Right cardiac atrium (tissue), 5 donors: ENCODE data around the gene PAK2. TPM values are rescaled to one million over a fixed set of nuclear protein-coding genes. Genes with fewer than 3 reads are reported as not detected.
"Not testable (repeated sequence)": the region's sequence is repeated elsewhere in the genome, so short reads cannot be mapped to it uniquely, and the experiment has no call there.

ENCODE experiments used
- ATAC-seq, 2 donors: fragments of 200-7000 bp; cut with Tn5 transposase; one replicate each; pipeline versions ENCODE4 v1.8.0 to v1.9.1; 2020; ENCODE audit warnings: moderate library complexity in 2 of 2, mild to moderate bottlenecking in 1 of 2
- DNase-seq, 3 donors: peaks; one replicate each; pipeline ENCODE4 v3.0.0-alpha.2; 2020
- H3K27ac ChIP-seq: one replicate; pipeline ENCODE4 v1.5.1; 2013; ENCODE audit warnings: mild to moderate bottlenecking, low read length, control low read depth, moderate library complexity
- H3K27me3 ChIP-seq: one replicate; pipeline ENCODE4 v1.6.1; 2013; ENCODE audit not compliant: control insufficient read depth, insufficient read depth
- H3K4me1 ChIP-seq: one replicate; pipeline ENCODE4 v1.6.1; 2013; ENCODE audit warnings: low read length; ENCODE audit not compliant: control insufficient read depth, insufficient read depth
- H3K4me3 ChIP-seq: one replicate; pipeline ENCODE4 v1.5.1; 2013; ENCODE audit warnings: low read length, control low read depth
- H3K9me3 ChIP-seq: one replicate; pipeline ENCODE4 v1.6.1; 2013; ENCODE audit warnings: low read length; ENCODE audit not compliant: control insufficient read depth
- WGBS: extraction: QIAGEN DNeasy Blood & Tissue Kit; methylation state at CpG from one replicate; pipeline ENCODE4 v1.1.7; 2013; 5-methylcytosine and 5-hydroxymethylcytosine counted together
- intact Hi-C, 4 donors: fragments of 100-400 bp; cut with DNase I; formaldehyde crosslinking; loops; one replicate each; pipeline versions ENCODE4 v1.11.0 to v1.14.0; 2022 to 2023
- polyA plus RNA-seq: library from polyadenylated mRNA; stranded (reverse); fragments of 200-250 nt; gene quantifications from one replicate; pipeline ENCODE4 v1.2.3, GENCODE V29; 2013
- total RNA-seq, 4 donors: library from RNA; stranded (reverse); fragmentation: NEBNext Ultra II Directional; extraction: Animal tissue kit (Norgen Biotek cat#: 25700); gene quantifications; one replicate each; pipeline ENCODE4 v1.2.1, GENCODE V29; 2021
- donor health status: healthy with polysubstance abuse.
- donor health status: DM: no; HTN: yes; CAD: no.
- donor health status: DM: no; HTN: no; CAD: no.
- donor health status: DM: no; HTN: yes; CAD: no; lungs with severe emphysema.
- donor health status: DM: yes; HTN: yes; CAD: no.

Gene PAK2
- total and polyA plus RNA-seq, 5 donors = 21.8 to 84.2 (median 48.0) TPM

DNA sequence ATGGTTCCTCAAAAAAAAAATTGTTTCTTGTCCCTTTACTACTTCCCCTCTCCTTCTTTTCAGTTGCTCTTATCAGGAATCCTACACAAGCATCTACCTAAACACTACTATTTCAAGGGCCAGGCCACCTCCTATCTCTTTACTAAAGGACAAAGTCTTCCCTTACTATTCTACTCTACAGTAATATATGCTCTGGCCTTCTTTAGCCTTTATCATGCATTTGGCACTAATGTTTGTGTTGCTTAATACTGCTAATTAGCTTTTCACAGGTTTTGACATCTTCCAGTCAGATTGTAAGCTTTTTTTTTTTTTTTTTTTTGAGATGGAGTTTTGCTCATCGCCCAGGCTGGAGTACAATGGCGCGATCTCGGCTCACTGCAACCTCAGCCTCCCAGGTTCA lies 32.9 kb upstream of the PAK2 start:
- Histone ChIP-seq H3K4me1 (peaks cover 4% of the 10 kb centered on the region), H3K9me3 (no peaks in the 10 kb centered on the region), H3K27ac (no peak overlapping the region), H3K4me3 (no peak overlapping the region), H3K27me3 (no peaks in the 10 kb centered on the region)
- intact Hi-C loops = no loop called here
- WGBS = over 99% methylated on average over 4 of the region's 4 CpGs
- DNase-seq = no peak
- no peak for ATAC-seq

DNA sequence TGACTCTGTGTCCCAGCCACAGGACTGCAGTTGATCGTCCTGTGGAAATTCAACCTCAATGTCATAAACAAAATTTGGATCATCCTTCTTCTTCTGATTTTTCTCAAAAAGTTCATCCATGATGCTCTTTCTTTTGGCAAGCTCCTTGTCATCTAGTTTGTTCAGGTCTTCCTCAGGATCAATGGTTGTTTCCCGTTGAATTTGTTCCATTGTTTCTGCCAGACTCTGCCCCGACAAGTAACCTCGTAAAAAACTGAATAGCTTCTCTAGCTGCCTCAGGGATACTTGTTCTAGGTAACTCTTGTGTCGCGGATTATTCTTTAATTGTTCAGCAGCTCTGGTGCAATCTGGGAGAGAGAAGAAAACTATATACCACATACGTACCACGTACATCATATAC lies 32.1 kb upstream of the PAK2 start:
- Histone ChIP-seq H3K27me3 (no peaks in the 10 kb centered on the region), H3K4me3 (no peak overlapping the region), H3K4me1 (peaks cover 4% of the 10 kb centered on the region), H3K27ac (no peak overlapping the region), H3K9me3 (no peaks in the 10 kb centered on the region)
- ATAC-seq (no peak), DNase-seq (no peak)
- WGBS = 90% methylated on average over 8 of the region's 8 CpGs
- intact Hi-C loops = no loop called here

GRCh38 chr3:196708467-196708866 lies 31.2 kb upstream of the PAK2 start:
- DNase-seq (no peak), ATAC-seq (no peak)
- no peaks in the 10 kb centered on the region for H3K9me3 ChIP-seq
- 70% methylated on average over 7 of the region's 7 CpGs for WGBS
- H3K4me1 ChIP-seq = peaks cover 4% of the 10 kb centered on the region
- intact Hi-C loops = no loop called here
- H3K27ac ChIP-seq = no peak overlapping the region
- H3K4me3 ChIP-seq = no peak overlapping the region
- H3K27me3 ChIP-seq = no peaks in the 10 kb centered on the region

DNA sequence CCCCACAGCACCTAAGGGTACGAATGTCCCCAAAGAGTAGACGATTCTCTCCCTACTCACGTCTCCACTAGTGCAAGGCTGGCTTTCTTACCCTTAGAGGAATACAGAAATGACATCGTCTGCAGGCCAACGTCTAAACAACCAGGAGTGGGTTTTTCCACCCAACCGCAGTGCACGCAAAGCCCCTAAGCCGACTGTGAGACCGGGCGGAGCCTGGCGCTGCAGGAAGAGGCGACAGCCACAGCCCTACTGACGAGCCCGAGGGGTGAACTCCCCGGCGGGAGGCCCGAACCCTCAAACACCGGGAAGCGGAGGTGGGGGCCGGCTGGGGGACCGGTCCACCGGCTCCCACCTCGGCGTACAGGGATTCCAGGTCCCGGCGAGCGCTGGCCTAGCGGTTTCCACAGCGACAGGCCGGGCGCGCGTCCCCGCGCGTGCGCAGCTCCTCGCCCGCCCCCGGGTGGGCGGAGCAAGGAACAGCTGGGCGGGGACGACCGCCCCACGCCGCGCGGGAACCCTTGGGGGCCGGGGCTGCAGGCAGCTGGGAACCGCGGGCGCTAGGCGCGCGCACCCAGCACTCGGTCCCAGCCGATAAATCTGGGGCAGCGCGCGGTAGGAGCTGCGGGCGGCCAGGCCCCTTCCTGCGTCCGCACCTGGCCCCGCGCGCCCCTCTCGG lies 27.7 kb upstream of the PAK2 start, which contains the start of the genes CEP19 and PIGX:
TSS of gene CEP19 (minus strand) at position 413 of the 676 bp plus-strand sequence. CDS start 3,593 bp downstream, outside the sequence.
TSS of gene PIGX (plus strand) at position 540 of the 676 bp plus-strand sequence.
- intact Hi-C loops = no loop called here
- H3K27ac ChIP-seq = peak within 1 kb of the TSS; percentile 92
- H3K4me3 ChIP-seq = peak within 1 kb of the TSS; percentile 89
- no peaks in the 10 kb centered on the region for H3K27me3 ChIP-seq
- peak; percentile 98 for ATAC-seq
- H3K4me1 ChIP-seq = peaks cover 4% of the 10 kb centered on the region
- under 1% methylated on average over 68 of the region's 68 CpGs for WGBS
- no peaks in the 10 kb centered on the region for H3K9me3 ChIP-seq
- DNase-seq = peak; percentile 86 to 95 (median 94)

DNA sequence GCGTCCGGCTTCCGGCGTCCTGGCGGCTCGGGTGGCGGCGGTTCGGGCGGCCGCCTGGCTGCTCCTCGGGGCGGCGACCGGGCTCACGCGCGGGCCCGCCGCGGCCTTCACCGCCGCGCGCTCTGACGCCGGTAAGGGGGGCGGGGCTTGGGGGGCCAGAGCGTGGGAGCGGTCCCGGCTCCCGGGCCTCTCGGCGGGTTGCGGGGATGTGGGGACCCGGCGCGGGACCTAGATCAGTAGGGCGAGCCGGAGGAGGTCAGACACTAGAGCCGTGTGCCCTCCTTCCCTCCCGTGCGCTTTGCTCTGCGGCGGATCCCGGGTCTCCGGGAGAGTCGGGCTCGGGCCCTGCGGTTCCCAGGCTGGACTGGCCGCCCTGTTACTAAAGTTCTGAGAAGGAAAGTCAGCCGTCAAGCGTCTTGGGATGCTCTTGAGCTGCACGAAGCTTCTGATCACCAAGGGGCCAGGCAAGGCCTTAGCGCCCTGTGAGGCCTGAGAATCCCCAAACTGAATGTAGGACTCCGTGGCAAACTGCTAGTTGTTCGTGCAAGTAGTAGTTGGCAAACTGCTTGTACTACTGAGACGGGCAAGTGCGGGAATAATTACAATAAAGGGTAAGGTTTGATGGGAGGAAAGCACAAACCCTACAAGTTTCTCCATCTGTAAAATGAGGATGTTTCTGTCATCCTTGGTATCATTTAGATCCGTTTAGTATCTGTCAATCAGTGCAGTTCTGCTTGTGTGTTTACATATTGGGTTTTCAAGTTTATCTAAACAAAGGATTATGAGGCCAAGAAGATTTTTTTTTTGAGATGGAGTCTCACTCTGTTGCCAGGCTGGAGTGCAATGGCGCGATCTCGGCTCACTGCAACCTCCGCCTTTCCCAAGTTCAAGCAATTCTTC lies 26.9 kb upstream of the PAK2 start:
- peak overlapping the region; percentile 92 for H3K27ac ChIP-seq
- intact Hi-C loops = no loop called here
- DNase-seq (peak; percentile 72 to 90 (median 89)), ATAC-seq (peak; percentile 87 to 91)
- peak overlapping the region; percentile 89 for H3K4me3 ChIP-seq
- H3K27me3 ChIP-seq = no peaks in the 10 kb centered on the region
- H3K9me3 ChIP-seq = no peaks in the 10 kb centered on the region
- 5% methylated on average over 64 of the region's 64 CpGs for WGBS
- H3K4me1 ChIP-seq = peaks cover 4% of the 10 kb centered on the region

- H3K4me3 ChIP-seq, H3K27ac ChIP-seq, ATAC-seq, DNase-seq, H3K9me3 ChIP-seq, H3K27me3 ChIP-seq, intact Hi-C loops, H3K4me1 ChIP-seq: not testable (repeated sequence)
- WGBS = 95% methylated on average over 3 of the region's 3 CpGs
Observed at GRCh38 chr3:196717162-196717561, 22.5 kb upstream of the PAK2 start.

DNA sequence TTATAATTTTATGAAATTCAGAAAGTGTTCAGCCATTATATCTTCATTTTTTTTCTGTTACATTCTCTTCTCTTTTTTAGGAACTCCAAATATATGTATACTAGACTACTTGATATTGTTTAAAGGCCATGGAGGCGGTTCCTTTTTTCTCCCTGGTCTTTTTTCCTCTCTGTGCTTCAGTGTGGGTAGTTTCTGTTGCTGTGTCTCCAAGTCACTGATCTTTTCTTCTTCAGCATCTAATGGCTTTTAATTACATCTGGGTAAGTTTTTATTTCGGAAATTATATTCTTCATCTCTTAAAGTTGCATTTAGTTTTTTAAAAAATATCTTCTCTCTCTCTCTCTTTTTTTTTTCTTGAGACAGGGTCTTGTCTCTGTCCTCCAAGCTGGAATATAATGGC lies 18.6 kb upstream of the PAK2 start:
- intact Hi-C loops = no loop called here
- H3K4me3 ChIP-seq = no peak overlapping the region
- over 99% methylated on average over 2 of the region's 2 CpGs for WGBS

DNA sequence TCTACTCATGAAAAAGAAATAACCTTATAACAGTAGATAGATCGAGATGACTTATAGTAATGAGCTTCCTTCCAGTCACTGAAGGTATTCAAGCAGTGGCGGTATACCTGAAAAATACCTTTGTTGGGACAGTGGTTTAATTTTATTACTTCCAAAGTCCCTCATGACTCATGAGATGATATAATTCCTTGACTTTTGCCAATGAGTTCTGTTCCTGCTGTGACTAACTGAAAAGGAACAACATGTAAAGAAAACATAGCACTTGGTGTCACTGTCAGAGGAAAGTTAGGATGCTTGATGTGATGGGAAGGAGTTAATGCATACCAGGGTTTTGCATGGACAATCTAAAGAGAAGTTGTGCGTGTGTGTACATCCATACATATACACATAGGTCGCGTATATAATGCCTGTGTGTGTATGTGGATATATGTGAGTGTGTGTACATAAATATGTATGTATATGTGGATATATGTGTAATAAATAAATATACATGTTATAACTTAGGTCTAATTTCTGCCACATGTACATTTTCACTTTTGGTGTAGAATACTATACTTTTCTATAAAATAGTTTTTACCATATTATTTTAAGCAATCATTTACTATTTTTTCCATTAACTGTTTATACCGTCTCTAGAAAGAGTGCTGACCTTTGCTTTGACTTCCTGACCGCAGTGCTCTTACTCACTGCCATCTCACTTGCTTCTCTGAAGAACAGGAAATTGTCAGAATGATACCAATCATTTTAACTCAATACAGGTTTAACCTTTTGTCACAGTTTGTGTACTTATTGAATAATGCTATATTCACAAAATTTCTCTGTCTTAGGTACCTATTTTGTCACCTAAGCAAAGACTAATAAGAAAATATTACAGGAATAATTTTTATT lies 12.6 kb upstream of the PAK2 start:
- no peak for DNase-seq
- no peak overlapping the region for H3K27ac ChIP-seq
- no peaks in the 10 kb centered on the region for H3K27me3 ChIP-seq
- H3K4me3 ChIP-seq = no peak overlapping the region
- WGBS = 84% methylated on average over 7 of the region's 7 CpGs
- H3K4me1 ChIP-seq = no peaks in the 10 kb centered on the region
- intact Hi-C loops = no loop called here
- no peak for ATAC-seq
- no peaks in the 10 kb centered on the region for H3K9me3 ChIP-seq

More for the DNA sequence above, 18.6 kb upstream of the PAK2 start:
- Histone ChIP-seq H3K27me3 (no peaks in the 10 kb centered on the region), H3K9me3 (no peaks in the 10 kb centered on the region), H3K27ac (no peak overlapping the region), H3K4me1 (no peaks in the 10 kb centered on the region)
- DNase-seq = no peak
- ATAC-seq = no peak

DNA sequence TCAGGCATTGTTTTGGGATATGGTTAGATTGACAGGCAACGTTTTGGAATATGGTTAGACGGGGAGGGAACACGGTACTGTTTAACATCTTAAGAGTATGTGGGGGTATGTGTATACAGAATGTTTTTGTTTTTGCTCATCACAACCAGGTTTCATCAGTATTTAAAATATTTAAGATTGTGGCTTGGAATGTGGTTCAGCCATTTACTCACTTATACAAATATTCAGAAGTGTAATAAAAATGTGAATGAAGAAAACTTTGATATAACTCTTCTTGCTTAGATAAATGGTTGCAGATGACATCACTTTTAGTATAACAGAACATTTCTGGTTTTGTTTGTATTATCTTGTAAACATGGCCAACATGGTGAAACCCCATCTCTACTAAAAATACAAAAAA lies 3.9 kb upstream of the PAK2 start:
- Histone ChIP-seq H3K27ac (no peak overlapping the region), H3K4me1 (no peaks in the 10 kb centered on the region), H3K4me3 (no peak overlapping the region), H3K9me3 (no peaks in the 10 kb centered on the region), H3K27me3 (no peaks in the 10 kb centered on the region)
- WGBS = 86% methylated on average over 3 of the region's 3 CpGs
- DNase-seq (no peak), ATAC-seq (no peak)
- intact Hi-C loops = no loop called here

- H3K9me3 ChIP-seq = no peaks in the 10 kb centered on the region
- no peaks in the 10 kb centered on the region for H3K27me3 ChIP-seq
- intact Hi-C loops = no loop called here
- DNase-seq = no peak
- H3K4me1 ChIP-seq = no peaks in the 10 kb centered on the region
- H3K4me3 ChIP-seq = no peak overlapping the region
- no peak for ATAC-seq
- H3K27ac ChIP-seq = no peak overlapping the region
- WGBS = 97% methylated on average over 4 of the region's 4 CpGs
Observed at GRCh38 chr3:196736670-196737374, 2.8 kb upstream of the PAK2 start.
